Measurements from ENCODE around the gene BCL11A. TPM values are rescaled to one million over a fixed set of nuclear protein-coding genes. Genes with fewer than 3 reads are reported as not detected.
A peak's percentile ranks its signal among the peaks of the same experiment; 100 is the strongest.

BCL11A gene
- total RNA-seq, 1 experiment from 2014 or later, result 91.4 TPM

DNA sequence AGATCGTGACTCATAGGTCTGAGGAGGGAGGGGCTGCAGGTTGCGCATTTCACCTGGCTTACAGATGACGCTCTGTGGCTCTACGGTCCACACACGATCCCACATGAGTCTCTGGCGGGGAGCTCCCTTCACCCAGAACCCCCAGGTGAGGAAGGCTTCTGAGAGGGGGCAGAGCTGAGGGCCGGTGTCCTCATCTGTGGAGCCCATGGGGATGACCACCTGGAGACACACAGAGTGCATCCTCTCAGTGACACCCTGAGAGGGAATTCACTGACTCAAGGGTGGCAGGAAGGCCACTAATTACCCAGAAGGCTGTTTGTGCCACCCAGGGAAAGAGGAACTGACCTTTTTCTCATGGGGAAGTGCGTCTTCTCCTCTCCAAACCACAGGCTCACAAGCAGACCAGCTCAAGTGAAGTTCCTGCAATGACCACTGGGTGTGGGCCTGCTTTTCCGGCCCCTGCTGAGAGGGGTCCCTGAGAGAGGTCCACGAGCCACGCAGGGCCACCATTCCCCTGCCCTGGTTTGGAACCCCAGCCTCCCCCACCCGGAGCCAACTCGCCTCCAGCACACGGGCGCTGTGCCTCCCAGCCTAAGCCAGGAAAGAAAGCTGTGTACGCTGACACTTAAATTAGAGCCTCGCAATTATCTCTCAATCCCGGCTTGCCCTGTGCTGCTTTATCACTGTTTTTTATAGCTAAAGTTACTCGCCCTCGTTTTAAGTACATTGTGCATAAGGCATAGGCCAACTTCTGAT is 114.1 kb downstream of the BCL11A start:
- no peak overlapping the region for H2AK5ac ChIP-seq (ENCODE audit: insufficient read length, low read length)
- Mint-ChIP-seq H3K4me1 (peaks cover 33 to 59% of the 10 kb centered on the region in 2 experiments), H3K36me3 (ENCODE audit: insufficient read depth in 1 of 3, low read depth in 3 of 3) (no peaks in the 10 kb centered on the region), H3K9me3 (no peaks in the 10 kb centered on the region; a peak in 1 of 5 replicates), H3K27ac (no peak overlapping the region), H3K27me3 (ENCODE audit: low read depth) (peaks cover 9% of the 10 kb centered on the region), H3K4me3 (no peak overlapping the region)
- H2BK12ac ChIP-seq (ENCODE audit: insufficient read length, low read depth, low read length), result no peak overlapping the region
- H2BK20ac ChIP-seq (ENCODE audit: low read depth, low read length, poor library complexity, severe bottlenecking), result no peak overlapping the region
- H3K27ac ChIP-seq (ENCODE audit: insufficient read length, low read depth, low read length), result no peak overlapping the region
- H2BK15ac ChIP-seq (ENCODE audit: low read depth, low read length), result no peak overlapping the region
- H3K23ac ChIP-seq (ENCODE audit: insufficient read length, low read depth, low read length), result no peak overlapping the region
- H4K5ac ChIP-seq (ENCODE audit: insufficient read length, low read depth, low read length), result no peak overlapping the region
- no peak overlapping the region for H3K4ac ChIP-seq (ENCODE audit: low read depth, low read length)
- 0 out of 2 replicates have a peak overlapping the region, but pooled peaks have one; percentile 5 for H3K14ac ChIP-seq (ENCODE audit: insufficient read depth, low read length)
- no peak overlapping the region for H2BK120ac ChIP-seq (ENCODE audit: low read depth, low read length, poor library complexity, severe bottlenecking)
- no peaks in the 10 kb centered on the region for H3K79me1 ChIP-seq (ENCODE audit: insufficient read depth, low read depth, low read length, poor library complexity, severe bottlenecking)
- no peaks in the 10 kb centered on the region for H3K27me3 ChIP-seq (ENCODE audit: insufficient read depth, low read length)
- H4K20me1 ChIP-seq (ENCODE audit: control insufficient read depth, insufficient read depth, insufficient read length), result no peaks in the 10 kb centered on the region
- no peak overlapping the region for H4K8ac ChIP-seq (replicated peaks; ENCODE audit: insufficient read length, low read depth, low read length)
- no peak overlapping the region for H2BK5ac ChIP-seq (ENCODE audit: insufficient read length, low read length)
- H3K9me3 ChIP-seq (ENCODE audit: control insufficient read depth, low read depth, low read length), result no peaks in the 10 kb centered on the region
- no peak overlapping the region for H2AFZ ChIP-seq (ENCODE audit: low read length)
- peak; percentile 58 for DNase-seq
- no peaks in the 10 kb centered on the region for H3K23me2 ChIP-seq (ENCODE audit: insufficient read length, low read depth, low read length, poor library complexity, severe bottlenecking)
- no peak overlapping the region for H4K91ac ChIP-seq (ENCODE audit: insufficient read length, low read depth, low read length)
- no peak overlapping the region for H3K18ac ChIP-seq (ENCODE audit: insufficient read length, low read depth, low read length)
- no peak overlapping the region for H3T11ph ChIP-seq (ENCODE audit: low read length)
- TF ChIP-seq CTCF (conservative IDR thresholded peaks at IDR 0.05), result peak; percentile 63
- no peak overlapping the region for H3K4me2 ChIP-seq (ENCODE audit: insufficient read depth, insufficient read length, low read length)
- H3K9ac ChIP-seq (ENCODE audit: extremely low read depth, insufficient read length, low read length), result no peak overlapping the region
- WGBS (ENCODE audit: extremely low coverage, insufficient read length, low lambda C conversion rate), result no CpG with 5 or more reads among the region's 20 CpGs
- H3K56ac ChIP-seq (ENCODE audit: insufficient read length, low read depth, low read length), result no peak overlapping the region
- peaks cover 3% of the 10 kb centered on the region; the same call in 1 of the 2 replicates for H3K4me1 ChIP-seq (ENCODE audit: insufficient read depth, low read length)
- H3K79me2 ChIP-seq (ENCODE audit: insufficient read depth, low read length), result no peaks in the 10 kb centered on the region; the same call in 1 of the 2 replicates
